Neuronal stem cell (in vitro differentiated cells): ENCODE results near the gene SLC22A23.
A peak's percentile ranks its signal among the peaks of the same experiment; 100 is the strongest.

Experiments
- DNase-seq: peaks from one replicate; pipeline ENCODE4 v3.0.0-alpha.2; 2013; ENCODE audit warnings: low spot score
- H2AFZ ChIP-seq: one replicate; pipeline ENCODE4 v1.6.1; 2013; ENCODE audit warnings: mild to moderate bottlenecking, low read length, inconsistent platforms
- H2AK5ac ChIP-seq: 2 replicates; pipeline ENCODE4 v1.6.1; 2013; ENCODE audit warnings: low read depth, mild to moderate bottlenecking, inconsistent platforms, low read length, moderate library complexity, mixed read lengths
- H2BK120ac ChIP-seq: 2 replicates; pipeline ENCODE4 v1.6.1; 2013; ENCODE audit warnings: low read depth, mild to moderate bottlenecking, inconsistent platforms, low read length, moderate library complexity, mixed read lengths
- H2BK12ac ChIP-seq: one replicate; pipeline ENCODE4 v1.6.1; 2013; ENCODE audit warnings: low read length, inconsistent platforms
- H2BK15ac ChIP-seq: 2 replicates; pipeline ENCODE4 v1.6.1; 2013; ENCODE audit warnings: mild to moderate bottlenecking, low read length, inconsistent platforms, mixed read lengths
- H2BK5ac ChIP-seq: one replicate; pipeline ENCODE4 v1.6.1; 2013; ENCODE audit warnings: inconsistent platforms, mild to moderate bottlenecking, low read length, moderate library complexity
- H3K14ac ChIP-seq: one replicate; pipeline ENCODE4 v1.6.1; 2013; ENCODE audit warnings: low read length, inconsistent platforms
- H3K18ac ChIP-seq: 2 replicates; pipeline ENCODE4 v1.6.1; 2013; ENCODE audit warnings: low read length, inconsistent platforms
- H3K23ac ChIP-seq: 2 replicates; pipeline ENCODE4 v1.6.1; 2013; ENCODE audit warnings: low read depth, mild to moderate bottlenecking, mixed read lengths, low read length, inconsistent platforms; ENCODE audit not compliant: poor library complexity
- H3K27ac ChIP-seq: replicated peaks from 3 replicates; pipeline ENCODE4 v1.5.1; 2013; ENCODE audit warnings: low read length, inconsistent platforms
- H3K27me3 ChIP-seq, 3 experiments: 2 replicates each; pipeline ENCODE4 v1.6.1; 2013; ENCODE audit warnings: low read length in 3 of 3, mild to moderate bottlenecking in 2 of 3, inconsistent platforms in 1 of 3, low read depth in 1 of 3, mixed read lengths in 1 of 3, moderate library complexity in 1 of 3; ENCODE audit not compliant: control insufficient read depth in 3 of 3, insufficient read depth in 3 of 3
- H3K36me3 ChIP-seq, 2 donors: replicated peaks in 1 of 2; 2 replicates each; pipeline ENCODE4 v1.6.1; 2013; ENCODE audit warnings: low read length in 2 of 2; ENCODE audit not compliant: control insufficient read depth in 2 of 2, insufficient read depth in 2 of 2
- H3K4ac ChIP-seq: 2 replicates; pipeline ENCODE4 v1.6.1; 2013; ENCODE audit warnings: inconsistent platforms, mild to moderate bottlenecking, low read length, moderate library complexity
- H3K4me1 ChIP-seq, 2 donors: 1 replicate in 1 of 2; 2 replicates in 1 of 2; pipeline ENCODE4 v1.6.1; 2013; ENCODE audit warnings: low read length in 2 of 2, low read depth in 1 of 2; ENCODE audit not compliant: control insufficient read depth in 2 of 2, insufficient read depth in 1 of 2
- H3K4me2 ChIP-seq: one replicate; pipeline ENCODE4 v1.6.1; 2013; ENCODE audit warnings: mild to moderate bottlenecking, low read length, inconsistent platforms; ENCODE audit not compliant: insufficient read depth, poor library complexity, severe bottlenecking
- H3K4me3 ChIP-seq, 2 donors: 2 replicates each; pipeline ENCODE4 v1.5.1; 2013; ENCODE audit warnings: low read length in 2 of 2, mild to moderate bottlenecking in 2 of 2, inconsistent platforms in 1 of 2, moderate library complexity in 1 of 2
- H3K79me1 ChIP-seq: one replicate; pipeline ENCODE4 v1.6.1; 2013; ENCODE audit warnings: low read depth, mild to moderate bottlenecking, inconsistent platforms, low read length, moderate library complexity
- H3K9ac ChIP-seq: one replicate; pipeline ENCODE4 v1.6.1; 2013; ENCODE audit warnings: mild to moderate bottlenecking, low read depth, low read length, inconsistent platforms; ENCODE audit not compliant: poor library complexity
- H3K9me3 ChIP-seq, 2 donors: replicated peaks in 1 of 2; 2 replicates each; pipeline versions ENCODE3 to v1.6.1; 2013; ENCODE audit warnings: low read length in 2 of 2, mild to moderate bottlenecking in 2 of 2, inconsistent platforms in 1 of 2, low read depth in 1 of 2, mixed read lengths in 1 of 2, moderate library complexity in 1 of 2; ENCODE audit not compliant: control insufficient read depth in 2 of 2, insufficient read depth in 1 of 2
- H4K8ac ChIP-seq: one replicate; pipeline ENCODE4 v1.6.1; 2013; ENCODE audit warnings: low read depth, mild to moderate bottlenecking, inconsistent platforms, low read length, moderate library complexity
- H4K91ac ChIP-seq: one replicate; pipeline ENCODE4 v1.6.1; 2013; ENCODE audit warnings: low read length, low read depth, mild to moderate bottlenecking, inconsistent platforms; ENCODE audit not compliant: poor library complexity
- WGBS, 2 donors: extraction: QIAGEN DNeasy Blood & Tissue Kit; methylation state at CpG; one replicate each; pipeline ENCODE4 v1.1.7; 2013; ENCODE audit warnings: missing lambda C conversion rate in 2 of 2, mixed read lengths in 1 of 2; ENCODE audit not compliant: insufficient read length in 2 of 2, insufficient replicate concordance in 1 of 2; ENCODE audit errors: extremely low coverage in 2 of 2; 5-methylcytosine and 5-hydroxymethylcytosine counted together

Gene SLC22A23

DNA sequence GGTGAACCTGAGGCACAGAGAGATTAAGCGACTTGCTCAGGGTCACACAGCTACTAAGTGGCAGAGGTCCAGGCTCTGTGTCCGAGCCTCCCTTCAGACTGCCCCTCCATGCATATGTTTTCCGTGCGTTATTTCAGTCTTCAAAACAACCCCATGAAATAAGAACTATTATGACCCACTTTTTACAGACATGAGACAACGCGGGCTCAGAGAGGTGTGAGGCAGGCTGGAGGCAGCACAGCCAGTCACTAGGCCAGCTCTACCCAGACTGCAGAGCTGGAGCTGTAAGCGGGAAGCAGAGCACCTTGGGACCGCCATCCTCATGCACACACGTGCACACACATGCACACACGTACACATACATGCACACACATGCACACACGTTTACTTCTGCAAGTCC, 135.8 kb downstream of the SLC22A23 start:
- Histone ChIP-seq H2BK12ac (no peak overlapping the region), H3K4me3 (no peak overlapping the region), H3K9me3 (no peaks in the 10 kb centered on the region), H3K4me1 (peaks cover 2 to 14% of the 10 kb centered on the region in 2 donors), H2BK5ac (no peak overlapping the region), H2AFZ (no peak overlapping the region), H3K4ac (no peak overlapping the region), H3K4me2 (no peak overlapping the region), H4K91ac (no peak overlapping the region), H3K18ac (no peak overlapping the region), H3K27me3 (no peaks in the 10 kb centered on the region), H2BK120ac (no peak overlapping the region), H2BK15ac (no peak overlapping the region), H3K27ac (no peak overlapping the region), H3K14ac (no peak overlapping the region), H3K36me3 (no peaks in the 10 kb centered on the region), H3K79me1 (no peaks in the 10 kb centered on the region), H4K8ac (no peak overlapping the region), H3K23ac (no peak overlapping the region), H2AK5ac (no peak overlapping the region), H3K9ac (no peak overlapping the region)
- no peak for DNase-seq
- no CpG with 5 or more reads among the region's 11 CpGs for WGBS, 2 donors

DNA sequence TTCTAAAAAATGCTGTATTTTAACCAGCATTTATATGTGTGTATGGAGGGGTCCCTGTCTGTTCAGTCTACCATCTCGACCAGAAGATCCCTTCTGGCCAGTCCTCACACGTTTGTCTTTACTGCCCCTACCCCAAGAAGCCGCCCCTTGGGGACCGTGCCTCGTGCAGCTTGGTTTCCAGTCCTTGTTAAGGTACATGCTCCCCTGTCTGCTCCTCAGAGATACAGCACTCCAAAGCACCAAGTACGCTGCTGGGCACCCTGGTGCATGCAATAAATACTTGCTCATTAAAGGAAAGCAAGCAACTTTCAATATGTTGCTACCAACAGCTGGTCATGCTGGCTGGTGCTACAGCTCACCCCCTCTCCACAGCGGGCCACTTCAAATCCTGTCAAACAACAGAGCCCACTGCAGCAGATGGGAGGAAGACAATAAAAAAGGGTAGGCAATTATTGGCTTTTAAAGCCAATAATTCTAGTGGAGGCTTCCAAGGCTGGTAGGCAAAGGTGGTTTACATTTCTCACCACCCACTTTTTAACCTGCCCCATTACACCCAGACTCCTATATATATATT, 136.5 kb downstream of the SLC22A23 start:
- Histone ChIP-seq H2BK15ac (no peak overlapping the region), H2BK12ac (no peak overlapping the region), H2AK5ac (no peak overlapping the region), H3K18ac (peak overlapping the region; percentile 21), H3K4me2 (no peak overlapping the region), H3K9ac (no peak overlapping the region), H2AFZ (no peak overlapping the region), H4K8ac (no peak overlapping the region), H3K9me3 (no peaks in the 10 kb centered on the region), H4K91ac (no peak overlapping the region), H3K27ac (no peak overlapping the region), H3K36me3 (no peaks in the 10 kb centered on the region), H3K27me3 (no peaks in the 10 kb centered on the region), H3K4ac (no peak overlapping the region), H2BK5ac (no peak overlapping the region), H3K23ac (no peak overlapping the region), H3K4me3 (no peak overlapping the region), H3K14ac (no peak overlapping the region), H3K79me1 (no peaks in the 10 kb centered on the region), H3K4me1 (peaks cover 2 to 14% of the 10 kb centered on the region in 2 donors), H2BK120ac (no peak overlapping the region)
- DNase-seq, result no peak
- WGBS, 2 donors, result no CpG with 5 or more reads among the region's 7 CpGs

DNA sequence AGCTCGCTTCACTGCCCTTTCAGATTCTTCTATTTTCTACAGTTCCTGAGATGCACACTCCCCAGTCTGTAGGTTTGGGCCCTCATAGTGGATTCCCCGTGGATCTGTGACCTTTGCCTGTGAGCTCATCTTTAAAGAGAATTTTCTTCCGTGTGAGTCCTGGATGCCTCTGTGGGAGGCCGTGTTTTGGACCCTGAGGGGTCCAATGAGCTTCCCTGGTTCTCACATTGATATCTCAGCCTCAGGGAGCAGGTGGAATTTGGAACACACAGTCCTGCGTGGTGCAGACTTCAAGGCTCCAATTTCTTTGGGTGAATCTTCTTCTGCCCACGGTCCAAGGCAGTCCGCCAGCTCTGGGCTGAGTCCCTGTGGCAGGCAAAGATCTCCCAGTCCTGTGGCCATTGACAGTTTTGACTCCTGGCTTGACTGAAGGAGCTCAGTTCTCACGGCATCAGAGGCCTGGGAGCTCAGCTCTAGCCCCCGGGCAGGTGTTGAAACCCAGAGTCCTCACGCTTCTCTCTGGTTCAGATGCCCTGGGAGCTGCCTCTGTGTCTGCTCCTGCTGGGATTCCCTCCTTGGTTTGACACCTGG, 137.1 kb downstream of the SLC22A23 start:
- no peak overlapping the region for H4K8ac ChIP-seq
- no peak overlapping the region for H3K4me3 ChIP-seq
- H3K23ac ChIP-seq, result no peak overlapping the region
- H2AFZ ChIP-seq, result no peak overlapping the region
- H3K4me1 ChIP-seq, result peaks cover 2 to 9% of the 10 kb centered on the region in 2 donors
- no peak overlapping the region for H3K14ac ChIP-seq
- H2BK15ac ChIP-seq, result no peak overlapping the region
- no peaks in the 10 kb centered on the region for H3K36me3 ChIP-seq
- no peaks in the 10 kb centered on the region for H3K79me1 ChIP-seq
- DNase-seq, result no peak
- no peak overlapping the region for H3K27ac ChIP-seq
- H3K9me3 ChIP-seq, result no peaks in the 10 kb centered on the region
- no peak overlapping the region for H2BK5ac ChIP-seq
- no peak overlapping the region for H2BK12ac ChIP-seq
- no peak overlapping the region for H2BK120ac ChIP-seq
- peak overlapping the region; percentile 66 for H3K18ac ChIP-seq
- no CpG with 5 or more reads among the region's 10 CpGs for whole genome bisulfite sequencing, 2 donors
- H4K91ac ChIP-seq, result no peak overlapping the region
- no peak overlapping the region for H2AK5ac ChIP-seq
- no peak overlapping the region for H3K4me2 ChIP-seq
- H3K27me3 ChIP-seq, result no peaks in the 10 kb centered on the region
- no peak overlapping the region for H3K9ac ChIP-seq
- no peak overlapping the region for H3K4ac ChIP-seq

DNA sequence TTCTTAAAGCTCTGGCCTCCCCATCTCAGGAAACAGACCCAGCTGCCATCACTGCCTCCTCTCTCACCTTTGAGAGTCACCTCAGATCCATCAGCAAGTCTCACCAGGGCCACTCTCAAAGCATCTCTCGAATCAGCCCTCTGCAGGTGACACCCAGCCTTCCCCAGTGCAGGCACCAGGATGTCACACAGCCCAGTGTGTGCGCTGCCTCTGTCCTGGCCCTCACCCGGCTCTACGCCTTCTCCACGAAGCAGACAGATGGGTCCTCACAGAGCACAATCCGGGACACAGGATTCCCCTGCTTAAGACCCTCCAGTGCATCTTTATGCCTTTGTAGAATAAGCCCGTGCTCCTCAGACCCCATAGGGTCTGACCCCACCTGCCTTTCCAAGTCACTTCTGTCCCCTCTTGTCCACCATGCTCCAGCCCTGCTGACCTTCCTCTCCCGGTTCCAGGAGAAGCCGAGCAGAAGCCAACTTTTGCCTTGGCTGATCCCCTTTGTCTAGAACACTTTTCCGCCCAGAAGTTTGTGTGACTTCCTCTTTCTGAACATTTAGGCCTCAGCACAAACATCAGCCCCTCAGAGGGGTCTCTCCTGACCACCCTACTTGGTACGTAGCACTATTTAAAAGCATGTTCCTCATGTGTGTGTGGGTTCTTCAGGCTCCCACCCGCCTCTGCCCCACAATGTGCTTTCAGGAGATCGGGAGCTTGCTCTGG, 137.9 kb downstream of the SLC22A23 start:
- H3K4me2 ChIP-seq, result no peak overlapping the region
- H3K27me3 ChIP-seq, result no peaks in the 10 kb centered on the region
- no peak overlapping the region for H2AK5ac ChIP-seq
- H2BK15ac ChIP-seq, result no peak overlapping the region
- no peak overlapping the region for H3K18ac ChIP-seq
- H3K9me3 ChIP-seq, result no peaks in the 10 kb centered on the region
- no peak overlapping the region for H3K14ac ChIP-seq
- DNase-seq, result no peak
- no peaks in the 10 kb centered on the region for H3K36me3 ChIP-seq
- WGBS, 2 donors, result no CpG with 5 or more reads among the region's 13 CpGs
- H4K8ac ChIP-seq, result no peak overlapping the region
- no peak overlapping the region for H3K9ac ChIP-seq
- H3K27ac ChIP-seq, result no peak overlapping the region
- H2AFZ ChIP-seq, result no peak overlapping the region
- H3K79me1 ChIP-seq, result no peaks in the 10 kb centered on the region
- no peak overlapping the region for H3K23ac ChIP-seq
- H3K4me3 ChIP-seq, result no peak overlapping the region
- H3K4me1 ChIP-seq, result peaks cover 0 to 2% of the 10 kb centered on the region in 2 donors
- H4K91ac ChIP-seq, result no peak overlapping the region
- H2BK5ac ChIP-seq, result no peak overlapping the region
- no peak overlapping the region for H3K4ac ChIP-seq
- H2BK12ac ChIP-seq, result no peak overlapping the region
- no peak overlapping the region for H2BK120ac ChIP-seq
